H9 (cell line): ENCODE data around the gene LDB3. TPM values are rescaled to one million over a fixed set of nuclear protein-coding genes. Genes with fewer than 3 reads are reported as not detected.

Experiments used
- DNase-seq: peaks from one replicate; pipeline ENCODE4 v3.0.0-alpha.2; 2017
- H2AFZ ChIP-seq: one replicate; pipeline ENCODE4 v1.6.1; 2013; ENCODE audit warnings: mild to moderate bottlenecking, low read length, control low read depth, moderate library complexity
- H2AK5ac ChIP-seq: 2 replicates; pipeline ENCODE4 v1.6.1; 2013; ENCODE audit warnings: low read length, control low read depth, mixed read lengths; ENCODE audit not compliant: insufficient read length
- H2BK120ac ChIP-seq: one replicate; pipeline ENCODE4 v1.6.1; 2013; ENCODE audit warnings: low read depth, mild to moderate bottlenecking, low read length, control low read depth, inconsistent platforms; ENCODE audit not compliant: poor library complexity, severe bottlenecking
- H2BK12ac ChIP-seq: 2 replicates; pipeline ENCODE4 v1.6.1; 2013; ENCODE audit warnings: low read length, control low read depth, mixed read lengths, low read depth; ENCODE audit not compliant: insufficient read length
- H2BK15ac ChIP-seq: 2 replicates; pipeline ENCODE4 v1.6.1; 2013; ENCODE audit warnings: low read depth, low read length, control low read depth
- H2BK20ac ChIP-seq: one replicate; pipeline ENCODE4 v1.6.1; 2013; ENCODE audit warnings: low read depth, mild to moderate bottlenecking, low read length, control low read depth, inconsistent platforms; ENCODE audit not compliant: poor library complexity, severe bottlenecking
- H2BK5ac ChIP-seq: 2 replicates; pipeline ENCODE4 v1.6.1; 2013; ENCODE audit warnings: low read length, control low read depth, mixed read lengths; ENCODE audit not compliant: insufficient read length
- H3K14ac ChIP-seq: 2 replicates; pipeline ENCODE4 v1.6.1; 2013; ENCODE audit warnings: low read length, control low read depth; ENCODE audit not compliant: insufficient read depth
- H3K18ac ChIP-seq: 2 replicates; pipeline ENCODE4 v1.6.1; 2013; ENCODE audit warnings: low read depth, mild to moderate bottlenecking, mixed read lengths, low read length, control low read depth; ENCODE audit not compliant: insufficient read length
- H3K23ac ChIP-seq: 2 replicates; pipeline ENCODE4 v1.6.1; 2013; ENCODE audit warnings: low read length, control low read depth, mixed read lengths, low read depth; ENCODE audit not compliant: insufficient read length
- H3K23me2 ChIP-seq: 2 replicates; pipeline ENCODE4 v1.6.1; 2013; ENCODE audit warnings: low read depth, mild to moderate bottlenecking, mixed read lengths, low read length, control low read depth; ENCODE audit not compliant: insufficient read length, poor library complexity, severe bottlenecking
- H3K27ac ChIP-seq: 2 replicates; pipeline ENCODE4 v1.5.1; 2013; ENCODE audit warnings: low read length, control low read depth, mixed read lengths, low read depth; ENCODE audit not compliant: insufficient read length
- H3K27me3 ChIP-seq: 2 replicates; pipeline ENCODE4 v1.6.1; 2013; ENCODE audit warnings: low read length, control low read depth, inconsistent platforms; ENCODE audit not compliant: insufficient read depth
- H3K4ac ChIP-seq: 2 replicates; pipeline ENCODE4 v1.6.1; 2013; ENCODE audit warnings: low read depth, mild to moderate bottlenecking, control low read depth, inconsistent platforms, low read length, moderate library complexity
- H3K4me1 ChIP-seq: 2 replicates; pipeline ENCODE4 v1.6.1; 2013; ENCODE audit warnings: low read length, control low read depth, inconsistent platforms; ENCODE audit not compliant: insufficient read depth
- H3K4me2 ChIP-seq: 2 replicates; pipeline ENCODE4 v1.6.1; 2013; ENCODE audit warnings: low read length, control low read depth, mixed read lengths; ENCODE audit not compliant: insufficient read length, insufficient read depth
- H3K56ac ChIP-seq: 2 replicates; pipeline ENCODE4 v1.6.1; 2013; ENCODE audit warnings: low read depth, mild to moderate bottlenecking, mixed read lengths, low read length, control low read depth; ENCODE audit not compliant: insufficient read length
- H3K79me1 ChIP-seq: 2 replicates; pipeline ENCODE4 v1.6.1; 2013; ENCODE audit warnings: low read depth, mild to moderate bottlenecking, moderate library complexity, low read length, control low read depth, inconsistent platforms; ENCODE audit not compliant: insufficient read depth, poor library complexity, severe bottlenecking
- H3K79me2 ChIP-seq: 2 replicates; pipeline ENCODE4 v1.6.1; 2013; ENCODE audit warnings: low read length, control low read depth, inconsistent platforms; ENCODE audit not compliant: insufficient read depth
- H3K9ac ChIP-seq: 2 replicates; pipeline ENCODE4 v1.6.1; 2013; ENCODE audit warnings: low read length, control low read depth, mixed read lengths; ENCODE audit not compliant: insufficient read length; ENCODE audit errors: extremely low read depth
- H3K9me3 ChIP-seq: one replicate; pipeline ENCODE4 v1.6.1; 2013; ENCODE audit warnings: low read depth, low read length, inconsistent platforms; ENCODE audit not compliant: control insufficient read depth
- H3T11ph ChIP-seq: one replicate; pipeline ENCODE4 v1.6.1; 2013; ENCODE audit warnings: mild to moderate bottlenecking, low read length, control low read depth, inconsistent platforms
- H4K20me1 ChIP-seq: one replicate; pipeline ENCODE4 v1.6.1; 2013; ENCODE audit not compliant: control insufficient read depth, insufficient read length, insufficient read depth
- H4K5ac ChIP-seq: 2 replicates; pipeline ENCODE4 v1.6.1; 2013; ENCODE audit warnings: low read depth, mild to moderate bottlenecking, mixed read lengths, low read length, control low read depth; ENCODE audit not compliant: insufficient read length
- H4K8ac ChIP-seq: replicated peaks from 2 replicates; pipeline ENCODE4 v1.6.1; 2013; ENCODE audit warnings: low read length, control low read depth, mixed read lengths, low read depth; ENCODE audit not compliant: insufficient read length
- H4K91ac ChIP-seq: 2 replicates; pipeline ENCODE4 v1.6.1; 2013; ENCODE audit warnings: low read depth, mild to moderate bottlenecking, moderate library complexity, mixed read lengths, low read length, control low read depth; ENCODE audit not compliant: insufficient read length
- H3K27ac Mint-ChIP-seq, 3 experiments: 2 replicates in 2 of 3; 3 replicates in 1 of 3; pipeline ENCODE4 v1.8.0; 2020 to 2021; ENCODE audit warnings: mixed read lengths in 3 of 3, mild to moderate bottlenecking in 1 of 3, moderate library complexity in 1 of 3
- H3K27me3 Mint-ChIP-seq: 2 replicates; pipeline ENCODE4 v1.8.0; 2021; ENCODE audit warnings: low read depth, mild to moderate bottlenecking, moderate library complexity, mixed read lengths
- H3K36me3 Mint-ChIP-seq, 3 experiments: 2 replicates in 2 of 3; 3 replicates in 1 of 3; pipeline ENCODE4 v1.8.0; 2020 to 2021; ENCODE audit warnings: low read depth in 3 of 3, mixed read lengths in 3 of 3; ENCODE audit not compliant: insufficient read depth in 1 of 3
- H3K4me1 Mint-ChIP-seq, 2 experiments: 2 replicates each; pipeline ENCODE4 v1.8.0; 2020; ENCODE audit warnings: mixed read lengths in 2 of 2
- H3K4me3 Mint-ChIP-seq, 2 experiments: 2 replicates in 1 of 2; 3 replicates in 1 of 2; pipeline ENCODE4 v1.8.0; 2020 to 2021; ENCODE audit warnings: mild to moderate bottlenecking in 2 of 2, mixed read lengths in 2 of 2, moderate library complexity in 1 of 2
- H3K9me3 Mint-ChIP-seq, 2 experiments: 2 replicates in 1 of 2; 3 replicates in 1 of 2; pipeline ENCODE4 v1.8.0; 2020; ENCODE audit warnings: mild to moderate bottlenecking in 2 of 2, mixed read lengths in 2 of 2, moderate library complexity in 1 of 2
- WGBS: extraction: QIAGEN DNeasy Blood & Tissue Kit; methylation state at CpG from one replicate; pipeline ENCODE4 v1.1.7; 2013; ENCODE audit warnings: missing lambda C conversion rate, low lambda C conversion rate, mixed read lengths; ENCODE audit not compliant: insufficient read length; ENCODE audit errors: extremely low coverage; 5-methylcytosine and 5-hydroxymethylcytosine counted together
- total RNA-seq: library from RNA; stranded (reverse); gene quantifications from 2 replicates; pipeline ENCODE4 v1.2.1, GENCODE V29; 2021
- TF ChIP-seq, protein P1 (sequence below): fragments of 200-600 bp; sonication (generic); conservative IDR thresholded peaks from 3 replicates; pipeline ENCODE4 v1.8.0; 2021; ENCODE audit warnings: antibody characterized with exemption, mild to moderate bottlenecking

LDB3 gene
- total RNA-seq, 1 experiment from 2014 or later: 0.17 TPM

GRCh38 chr10:86647773-86648703 is 20.3 kb upstream of the LDB3 start:
- Histone ChIP-seq H4K91ac (no peak overlapping the region), H2BK120ac (no peak overlapping the region), H3K23me2 (no peaks in the 10 kb centered on the region), H2BK12ac (no peak overlapping the region), H3K79me2 (no peaks in the 10 kb centered on the region), H2AFZ (no peak overlapping the region), H2BK20ac (no peak overlapping the region), H3K4me2 (no peak overlapping the region), H3K18ac (no peak overlapping the region), H3K4me1 (no peaks in the 10 kb centered on the region), H2AK5ac (no peak overlapping the region), H4K8ac (no peak overlapping the region), H3K79me1 (no peaks in the 10 kb centered on the region), H2BK5ac (no peak overlapping the region), H3K14ac (no peak overlapping the region), H3K27ac (no peak overlapping the region), H3K27me3 (no peaks in the 10 kb centered on the region), H3T11ph (no peak overlapping the region), H3K23ac (no peak overlapping the region), H4K20me1 (no peaks in the 10 kb centered on the region), H4K5ac (no peak overlapping the region), H2BK15ac (no peak overlapping the region), H3K4ac (no peak overlapping the region), H3K56ac (no peak overlapping the region), H3K9ac (no peak overlapping the region), H3K9me3 (no peaks in the 10 kb centered on the region)
- TF ChIP-seq, protein P1, sequence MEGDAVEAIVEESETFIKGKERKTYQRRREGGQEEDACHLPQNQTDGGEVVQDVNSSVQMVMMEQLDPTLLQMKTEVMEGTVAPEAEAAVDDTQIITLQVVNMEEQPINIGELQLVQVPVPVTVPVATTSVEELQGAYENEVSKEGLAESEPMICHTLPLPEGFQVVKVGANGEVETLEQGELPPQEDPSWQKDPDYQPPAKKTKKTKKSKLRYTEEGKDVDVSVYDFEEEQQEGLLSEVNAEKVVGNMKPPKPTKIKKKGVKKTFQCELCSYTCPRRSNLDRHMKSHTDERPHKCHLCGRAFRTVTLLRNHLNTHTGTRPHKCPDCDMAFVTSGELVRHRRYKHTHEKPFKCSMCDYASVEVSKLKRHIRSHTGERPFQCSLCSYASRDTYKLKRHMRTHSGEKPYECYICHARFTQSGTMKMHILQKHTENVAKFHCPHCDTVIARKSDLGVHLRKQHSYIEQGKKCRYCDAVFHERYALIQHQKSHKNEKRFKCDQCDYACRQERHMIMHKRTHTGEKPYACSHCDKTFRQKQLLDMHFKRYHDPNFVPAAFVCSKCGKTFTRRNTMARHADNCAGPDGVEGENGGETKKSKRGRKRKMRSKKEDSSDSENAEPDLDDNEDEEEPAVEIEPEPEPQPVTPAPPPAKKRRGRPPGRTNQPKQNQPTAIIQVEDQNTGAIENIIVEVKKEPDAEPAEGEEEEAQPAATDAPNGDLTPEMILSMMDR: no peak
- no peaks in the 10 kb centered on the region; a peak in 1 of 5 replicates for H3K9me3 Mint-ChIP-seq
- no peaks in the 10 kb centered on the region for H3K36me3 Mint-ChIP-seq
- no peak overlapping the region for H3K4me3 Mint-ChIP-seq
- H3K27ac Mint-ChIP-seq: no peak overlapping the region
- no peaks in the 10 kb centered on the region for H3K27me3 Mint-ChIP-seq
- no peak for DNase-seq
- WGBS: no CpG with 5 or more reads among the region's 13 CpGs
- peaks cover 13 to 15% of the 10 kb centered on the region in 2 experiments for H3K4me1 Mint-ChIP-seq
